ENCODE measurements around the gene CAMSAP1. TPM values are rescaled to one million over a fixed set of nuclear protein-coding genes. Genes with fewer than 3 reads are reported as not detected.

The CAMSAP1 gene
- total RNA-seq, 1 donor from 2014 or later, result 20.0 TPM

GRCh38 chr9:135928074-135928730 lies 20.9 kb upstream of the CAMSAP1 start:
- Histone ChIP-seq H3K9me3 (replicated peaks) (no peaks in the 10 kb centered on the region), H3K27ac (replicated peaks) (no peak overlapping the region), H3K36me3 (peaks cover 80% of the 10 kb centered on the region), H3K4me3 (no peak overlapping the region), H3K4me1 (peaks cover 15% of the 10 kb centered on the region), H3K27me3 (ENCODE audit: low read depth) (no peaks in the 10 kb centered on the region)
- TF ChIP-seq, protein P1, sequence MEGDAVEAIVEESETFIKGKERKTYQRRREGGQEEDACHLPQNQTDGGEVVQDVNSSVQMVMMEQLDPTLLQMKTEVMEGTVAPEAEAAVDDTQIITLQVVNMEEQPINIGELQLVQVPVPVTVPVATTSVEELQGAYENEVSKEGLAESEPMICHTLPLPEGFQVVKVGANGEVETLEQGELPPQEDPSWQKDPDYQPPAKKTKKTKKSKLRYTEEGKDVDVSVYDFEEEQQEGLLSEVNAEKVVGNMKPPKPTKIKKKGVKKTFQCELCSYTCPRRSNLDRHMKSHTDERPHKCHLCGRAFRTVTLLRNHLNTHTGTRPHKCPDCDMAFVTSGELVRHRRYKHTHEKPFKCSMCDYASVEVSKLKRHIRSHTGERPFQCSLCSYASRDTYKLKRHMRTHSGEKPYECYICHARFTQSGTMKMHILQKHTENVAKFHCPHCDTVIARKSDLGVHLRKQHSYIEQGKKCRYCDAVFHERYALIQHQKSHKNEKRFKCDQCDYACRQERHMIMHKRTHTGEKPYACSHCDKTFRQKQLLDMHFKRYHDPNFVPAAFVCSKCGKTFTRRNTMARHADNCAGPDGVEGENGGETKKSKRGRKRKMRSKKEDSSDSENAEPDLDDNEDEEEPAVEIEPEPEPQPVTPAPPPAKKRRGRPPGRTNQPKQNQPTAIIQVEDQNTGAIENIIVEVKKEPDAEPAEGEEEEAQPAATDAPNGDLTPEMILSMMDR (IDR thresholded peaks at IDR 0.05; ENCODE audit: borderline replicate concordance), result no peak
- intact Hi-C loops (cut with micrococcal nuclease), result no loop called here
- DNase-seq, result no peak

DNA sequence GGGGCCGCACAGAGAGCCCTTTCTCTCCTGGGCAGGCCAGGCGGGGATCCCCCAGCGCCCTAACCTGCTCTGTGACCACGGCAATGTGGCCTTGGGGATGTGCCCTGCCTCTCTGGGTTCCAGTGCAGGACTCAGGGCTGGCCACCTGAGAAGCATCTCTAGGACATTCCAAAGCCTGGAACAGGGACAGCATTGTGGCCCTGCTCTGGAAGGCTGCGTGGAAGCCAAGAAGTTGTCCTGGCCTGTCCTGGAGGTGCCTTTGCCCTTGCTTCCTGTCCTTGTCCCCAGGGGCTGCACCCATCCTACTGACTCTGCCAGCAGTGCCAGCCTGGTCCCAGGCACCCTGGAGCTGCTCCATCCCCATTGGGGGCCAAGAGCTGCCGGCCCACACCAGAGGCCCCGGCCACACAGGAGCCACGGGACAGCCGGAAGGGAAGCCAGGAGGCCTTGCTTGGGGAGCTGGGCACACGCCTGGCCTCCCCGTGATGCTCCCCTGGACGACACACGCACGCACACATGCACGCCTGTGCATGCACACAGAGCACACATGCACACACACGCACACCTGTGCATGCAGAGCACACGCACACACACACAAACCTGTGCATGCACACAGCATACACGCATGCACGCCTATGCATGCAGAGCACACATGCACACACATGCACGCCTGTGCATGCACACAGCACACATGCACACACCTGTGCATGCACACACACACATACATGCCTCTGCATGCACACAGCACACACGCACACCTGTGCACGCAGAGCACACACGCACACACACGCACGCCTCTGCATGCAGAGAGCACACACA lies 20.1 kb upstream of the CAMSAP1 start:
- Histone ChIP-seq H3K4me3 (no peak overlapping the region), H3K27ac (replicated peaks) (peak overlapping the region; percentile 22)
- no peak for DNase-seq

DNA sequence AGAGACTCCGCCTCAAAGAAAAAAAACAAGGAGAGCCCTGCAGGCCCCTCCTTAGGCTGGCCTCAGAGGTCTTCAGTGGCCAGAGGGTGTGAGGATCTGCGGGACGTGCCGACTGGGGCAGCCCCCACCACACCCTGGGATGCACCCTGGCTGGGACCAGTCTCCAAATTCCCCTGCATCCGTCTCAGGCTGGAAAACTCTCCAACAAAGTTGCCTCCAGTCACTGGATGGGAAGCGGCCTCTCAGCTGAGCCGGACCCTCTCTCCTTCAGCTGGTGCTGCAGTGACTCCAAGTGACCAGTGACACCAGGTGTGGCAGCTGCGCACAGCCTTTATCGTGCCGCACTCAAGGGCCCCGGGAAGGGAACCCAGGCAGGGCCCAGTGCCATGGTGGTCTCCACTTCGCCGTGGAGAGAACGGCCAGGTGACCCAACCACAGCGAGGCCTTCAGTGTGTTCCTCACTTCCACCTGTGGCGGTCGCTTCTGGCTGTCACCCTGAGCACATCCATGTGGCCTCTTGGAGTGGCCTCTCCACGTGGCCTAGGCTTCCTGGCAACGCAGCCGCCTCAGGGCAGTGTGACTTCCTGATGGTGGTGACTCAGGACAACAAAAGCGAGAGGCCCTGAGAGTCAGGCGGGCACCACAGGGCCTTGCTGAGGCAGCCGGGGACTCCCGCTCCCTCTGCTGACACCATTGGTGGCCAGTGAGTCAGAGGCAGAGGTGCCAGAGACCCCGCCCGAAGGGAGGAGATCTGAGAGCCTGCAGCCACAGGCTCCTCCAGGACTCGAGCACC lies 19.3 kb upstream of the CAMSAP1 start:
- no peak for DNase-seq
- H3K4me1 ChIP-seq, result peaks cover 15% of the 10 kb centered on the region
- H3K4me3 ChIP-seq, result no peak overlapping the region
- H3K27ac ChIP-seq (replicated peaks), result peak overlapping the region; percentile 22
- H3K36me3 ChIP-seq, result peaks cover 67% of the 10 kb centered on the region
- intact Hi-C loops (cut with micrococcal nuclease), result no loop called here
- TF ChIP-seq, protein P1 (IDR thresholded peaks at IDR 0.05; ENCODE audit: borderline replicate concordance), result no peak
- no peaks in the 10 kb centered on the region for H3K27me3 ChIP-seq (ENCODE audit: low read depth)
- no peaks in the 10 kb centered on the region for H3K9me3 ChIP-seq (replicated peaks)

More for the DNA sequence above, 20.1 kb upstream of the CAMSAP1 start:
- Histone ChIP-seq H3K4me1 (peaks cover 15% of the 10 kb centered on the region), H3K36me3 (peaks cover 73% of the 10 kb centered on the region), H3K9me3 (replicated peaks) (no peaks in the 10 kb centered on the region), H3K27me3 (ENCODE audit: low read depth) (no peaks in the 10 kb centered on the region)
- intact Hi-C loops (cut with micrococcal nuclease), result no loop called here
- TF ChIP-seq, protein P1 (IDR thresholded peaks at IDR 0.05; ENCODE audit: borderline replicate concordance), result no peak

DNA sequence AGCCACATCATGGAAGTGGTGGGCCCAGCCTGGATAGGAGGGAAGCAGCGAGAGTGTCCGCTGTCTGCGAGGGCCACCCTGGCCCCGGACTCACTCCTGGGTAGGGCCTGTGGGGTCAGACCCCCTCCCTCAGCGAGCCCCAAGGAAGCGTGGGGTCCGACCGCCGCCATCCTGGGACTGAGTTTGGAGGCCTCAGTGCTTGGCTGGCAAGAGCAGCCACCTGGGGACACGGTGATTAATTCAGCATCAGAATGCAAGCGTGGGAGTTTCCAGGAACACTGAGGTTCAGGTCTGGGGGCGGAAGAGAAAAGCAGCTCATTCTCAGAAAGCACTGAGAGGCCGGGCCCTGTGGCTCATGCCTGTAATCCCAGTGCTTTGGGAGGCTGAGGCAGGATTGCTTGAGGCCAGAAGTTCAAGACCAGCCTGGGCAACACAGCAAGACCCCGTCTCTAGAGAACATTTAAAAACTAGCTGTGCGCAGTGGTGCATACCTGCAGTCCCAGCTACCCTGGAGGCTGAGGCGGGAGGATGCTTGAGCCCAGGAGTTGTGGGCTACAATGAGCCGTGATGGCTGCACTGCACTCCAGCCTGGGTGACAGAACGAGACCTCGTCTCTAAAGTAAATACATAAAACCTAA lies 18.3 kb upstream of the CAMSAP1 start:
- peaks cover 15% of the 10 kb centered on the region for H3K4me1 ChIP-seq
- TF ChIP-seq, protein P1 (IDR thresholded peaks at IDR 0.05; ENCODE audit: borderline replicate concordance), result no peak
- no peaks in the 10 kb centered on the region for H3K9me3 ChIP-seq (replicated peaks)
- intact Hi-C loops (cut with micrococcal nuclease), result no loop called here
- H3K27me3 ChIP-seq (ENCODE audit: low read depth), result no peaks in the 10 kb centered on the region
- no peak overlapping the region for H3K4me3 ChIP-seq
- peaks cover 57% of the 10 kb centered on the region for H3K36me3 ChIP-seq
- no peak overlapping the region for H3K27ac ChIP-seq (replicated peaks)
- no peak for DNase-seq
